HEK293 (cell line): ENCODE results near the gene GHSR.

ENCODE experiments used
- CTCF ChIA-PET: fragments of 350-600 bp; formaldehyde crosslinking; extraction: SDS; loops from one replicate; lab custom pipeline; 2021; ENCODE audit warnings: antibody characterized with exemption; lab: Yijun Ruan, JAX
- POLR2A ChIA-PET: fragments of 300-600 bp; formaldehyde crosslinking; extraction: SDS; loops from one replicate; lab custom pipeline; 2020; ENCODE audit warnings: antibody characterized with exemption, inconsistent platforms; lab: Yijun Ruan, JAX
- H3K27ac ChIP-seq: fragments of 200-500 bp; sonication (Bioruptor generic); 2 replicates; pipeline ENCODE4 v1.5.1; 2014; ENCODE audit warnings: low read depth, low read length, control low read depth, inconsistent platforms; ENCODE audit errors: extremely low read depth
- H3K36me3 ChIP-seq, 2 experiments: fragments of 200-500 bp in 1 of 2; sonication (Bioruptor generic) in 1 of 2; 1 replicate in 1 of 2; 2 replicates in 1 of 2; pipeline ENCODE4 v1.5.1; 2014 to 2017; ENCODE audit warnings: inconsistent platforms in 2 of 2, low read length in 2 of 2; ENCODE audit not compliant: control insufficient read depth in 2 of 2, insufficient read depth in 1 of 2
- H3K4me1 ChIP-seq: fragments of 200-500 bp; sonication (Bioruptor generic); 2 replicates; pipeline ENCODE4 v1.5.1; 2014; ENCODE audit warnings: mild to moderate bottlenecking, low read length, inconsistent platforms; ENCODE audit not compliant: control insufficient read depth, insufficient read depth
- H3K4me3 ChIP-seq: 2 replicates; pipeline ENCODE4 v1.5.1; 2011; ENCODE audit warnings: low read depth, mild to moderate bottlenecking, control low read depth, low read length, moderate library complexity
- H3K9me3 ChIP-seq: fragments of 200-500 bp; sonication (Bioruptor generic); 2 replicates; pipeline ENCODE4 v1.5.1; 2014; ENCODE audit warnings: low read depth, low read length, inconsistent platforms; ENCODE audit not compliant: control insufficient read depth, insufficient read depth
- ELK4 ChIP-seq: IDR thresholded peaks from 2 replicates; pipeline ENCODE4 v1.6.1; 2011; ENCODE audit warnings: mild to moderate bottlenecking, low read depth, low read length, borderline replicate concordance
- MYNN ChIP-seq: fragments of 450-650 bp; formaldehyde crosslinking; IDR thresholded peaks from 2 replicates; pipeline ENCODE4 v1.5.1; 2016; ENCODE audit warnings: missing biosample characterization, missing genetic modification characterization, borderline replicate concordance
- OSR2 ChIP-seq: fragments of 450-650 bp; formaldehyde crosslinking; IDR thresholded peaks from 2 replicates; pipeline ENCODE4 v1.5.1; 2016; ENCODE audit warnings: missing biosample characterization, missing genetic modification characterization
- PATZ1 ChIP-seq: fragments of 450-650 bp; formaldehyde crosslinking; IDR thresholded peaks from 2 replicates; pipeline ENCODE4 v1.5.1; 2016; ENCODE audit warnings: missing biosample characterization, missing genetic modification characterization
- SCRT1 ChIP-seq: fragments of 450-650 bp; formaldehyde crosslinking; IDR thresholded peaks from 2 replicates; pipeline ENCODE4 v1.5.1; 2016; ENCODE audit warnings: missing biosample characterization, missing genetic modification characterization, borderline replicate concordance
- WT1 ChIP-seq: fragments of 450-650 bp; formaldehyde crosslinking; IDR thresholded peaks from 2 replicates; pipeline ENCODE4 v1.5.1; 2016; ENCODE audit warnings: missing biosample characterization, missing genetic modification characterization
- ZFHX2 ChIP-seq: fragments of 450-650 bp; formaldehyde crosslinking; conservative IDR thresholded peaks from 2 replicates; pipeline ENCODE4 v1.5.1; 2016; ENCODE audit warnings: missing biosample characterization, missing genetic modification characterization
- ZNF112 ChIP-seq: fragments of 450-650 bp; formaldehyde crosslinking; IDR thresholded peaks from 2 replicates; pipeline ENCODE4 v1.5.0; 2017; ENCODE audit warnings: missing biosample characterization, missing genetic modification characterization
- ZNF133 ChIP-seq: fragments of 450-650 bp; formaldehyde crosslinking; IDR thresholded peaks from 2 replicates; pipeline ENCODE4 v1.5.1; 2016; ENCODE audit warnings: missing biosample characterization, missing genetic modification characterization
- ZNF16 ChIP-seq: fragments of 450-650 bp; formaldehyde crosslinking; IDR thresholded peaks from 2 replicates; pipeline ENCODE4 v1.5.1; 2016; ENCODE audit warnings: low read depth, missing biosample characterization, missing genetic modification characterization
- ZNF211 ChIP-seq: fragments of 450-650 bp; formaldehyde crosslinking; IDR thresholded peaks from 2 replicates; pipeline ENCODE4 v1.5.1; 2016; ENCODE audit warnings: low read depth, missing biosample characterization, missing genetic modification characterization
- ZNF221 ChIP-seq: fragments of 450-650 bp; formaldehyde crosslinking; IDR thresholded peaks from 2 replicates; pipeline ENCODE4 v1.5.1; 2017; ENCODE audit warnings: missing biosample characterization, missing genetic modification characterization, borderline replicate concordance
- ZNF335 ChIP-seq: fragments of 450-650 bp; formaldehyde crosslinking; conservative IDR thresholded peaks from 2 replicates; pipeline ENCODE4 v1.5.1; 2016; ENCODE audit warnings: missing biosample characterization, missing genetic modification characterization
- ZNF37A ChIP-seq: fragments of 450-650 bp; IDR thresholded peaks from 2 replicates; pipeline ENCODE4 v1.5.1; 2018; ENCODE audit warnings: missing biosample characterization, missing genetic modification characterization
- ZNF488 ChIP-seq: fragments of 450-650 bp; formaldehyde crosslinking; IDR thresholded peaks from 2 replicates; pipeline ENCODE4 v1.5.1; 2016; ENCODE audit warnings: missing biosample characterization, missing genetic modification characterization
- ZNF558 ChIP-seq: fragments of 450-650 bp; formaldehyde crosslinking; IDR thresholded peaks from 2 replicates; pipeline ENCODE4 v1.5.1; 2016; ENCODE audit warnings: missing biosample characterization, missing genetic modification characterization
- ZNF571 ChIP-seq: fragments of 450-650 bp; formaldehyde crosslinking; IDR thresholded peaks from 2 replicates; pipeline ENCODE4 v1.5.0; 2017; ENCODE audit warnings: missing biosample characterization, missing genetic modification characterization
- ZNF692 ChIP-seq: fragments of 450-650 bp; formaldehyde crosslinking; IDR thresholded peaks from 2 replicates; pipeline ENCODE4 v1.5.1; 2016; ENCODE audit warnings: missing biosample characterization, missing genetic modification characterization
- TF ChIP-seq, protein P1 (sequence below): fragments of 450-650 bp; formaldehyde crosslinking; IDR thresholded peaks from 2 replicates; pipeline ENCODE4 v1.5.1; 2016; ENCODE audit warnings: missing biosample characterization, missing genetic modification characterization, borderline replicate concordance

Gene GHSR

DNA sequence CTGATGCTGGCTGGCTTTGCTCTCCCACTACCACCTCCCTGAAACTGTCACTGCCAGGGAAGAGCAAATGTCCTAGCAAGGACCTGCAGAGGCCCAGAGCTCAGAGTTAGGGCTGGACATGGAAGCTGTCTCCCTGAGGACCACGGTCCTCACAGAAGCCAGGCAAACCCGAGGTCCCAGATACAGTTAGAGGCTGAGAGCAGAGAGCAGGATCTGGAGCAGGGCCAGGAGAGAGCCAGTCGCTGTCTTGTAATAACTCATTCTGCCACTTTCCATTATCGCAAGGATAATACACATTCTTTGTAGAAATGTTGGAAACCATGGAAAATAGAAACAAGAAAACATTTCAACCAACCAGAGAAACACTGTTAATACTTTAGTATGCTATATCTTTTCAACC is 10.1 kb downstream of the GHSR start (continued):
- TF ChIP-seq PATZ1 (no peak), ZFHX2 (tag by site-specific recombination) (no peak), SCRT1 (tag by site-specific recombination) (no peak)

GRCh38 chr3:172437713-172438112 is 10.5 kb downstream of the GHSR start:
- no peak for TF ChIP-seq ELK4
- no peak for TF ChIP-seq ZNF558 (tag by site-specific recombination)
- TF ChIP-seq MYNN, result no peak
- TF ChIP-seq ZNF133 (tag by site-specific recombination), result no peak
- TF ChIP-seq ZNF221, result no peak
- TF ChIP-seq WT1 (tag by site-specific recombination), result no peak
- no peak for TF ChIP-seq ZNF16 (tag by site-specific recombination)
- TF ChIP-seq ZNF692, result no peak
- TF ChIP-seq ZNF488 (tag by site-specific recombination), result no peak
- TF ChIP-seq ZNF112 (tag by site-specific recombination), result no peak
- no peak for TF ChIP-seq ZNF571 (tag by site-specific recombination)
- TF ChIP-seq ZNF211 (tag by site-specific recombination), result no peak
- no peak for TF ChIP-seq ZNF335
- H3K36me3 ChIP-seq, result no peaks in the 10 kb centered on the region
- H3K4me3 ChIP-seq, result no peak overlapping the region
- no peak overlapping the region for H3K27ac ChIP-seq
- no peaks in the 10 kb centered on the region for H3K4me1 ChIP-seq
- ChIA-PET POLR2A (no interaction called here), CTCF (no interaction called here)
- no peaks in the 10 kb centered on the region for H3K9me3 ChIP-seq

DNA sequence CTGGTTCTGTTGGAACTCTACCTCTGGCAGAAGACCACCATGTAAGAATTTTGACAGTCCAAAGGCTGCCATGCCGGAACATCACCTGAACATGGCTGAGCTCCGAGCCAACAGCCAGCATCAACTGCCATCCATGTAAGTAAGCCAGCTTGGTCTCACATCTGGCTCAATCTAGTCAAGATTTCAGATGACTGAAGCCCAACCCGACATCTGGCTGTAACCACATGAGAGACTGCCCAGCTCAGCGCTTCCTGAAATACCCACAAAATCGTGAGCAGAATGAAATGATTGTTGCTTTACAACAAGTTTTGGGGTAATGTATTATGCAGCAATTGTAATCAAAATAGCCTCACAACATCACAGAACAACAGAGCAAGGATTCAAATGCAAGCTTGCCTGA is 32.9 kb downstream of the GHSR start:
- TF ChIP-seq ZNF37A, result no peak
- TF ChIP-seq, protein P1, sequence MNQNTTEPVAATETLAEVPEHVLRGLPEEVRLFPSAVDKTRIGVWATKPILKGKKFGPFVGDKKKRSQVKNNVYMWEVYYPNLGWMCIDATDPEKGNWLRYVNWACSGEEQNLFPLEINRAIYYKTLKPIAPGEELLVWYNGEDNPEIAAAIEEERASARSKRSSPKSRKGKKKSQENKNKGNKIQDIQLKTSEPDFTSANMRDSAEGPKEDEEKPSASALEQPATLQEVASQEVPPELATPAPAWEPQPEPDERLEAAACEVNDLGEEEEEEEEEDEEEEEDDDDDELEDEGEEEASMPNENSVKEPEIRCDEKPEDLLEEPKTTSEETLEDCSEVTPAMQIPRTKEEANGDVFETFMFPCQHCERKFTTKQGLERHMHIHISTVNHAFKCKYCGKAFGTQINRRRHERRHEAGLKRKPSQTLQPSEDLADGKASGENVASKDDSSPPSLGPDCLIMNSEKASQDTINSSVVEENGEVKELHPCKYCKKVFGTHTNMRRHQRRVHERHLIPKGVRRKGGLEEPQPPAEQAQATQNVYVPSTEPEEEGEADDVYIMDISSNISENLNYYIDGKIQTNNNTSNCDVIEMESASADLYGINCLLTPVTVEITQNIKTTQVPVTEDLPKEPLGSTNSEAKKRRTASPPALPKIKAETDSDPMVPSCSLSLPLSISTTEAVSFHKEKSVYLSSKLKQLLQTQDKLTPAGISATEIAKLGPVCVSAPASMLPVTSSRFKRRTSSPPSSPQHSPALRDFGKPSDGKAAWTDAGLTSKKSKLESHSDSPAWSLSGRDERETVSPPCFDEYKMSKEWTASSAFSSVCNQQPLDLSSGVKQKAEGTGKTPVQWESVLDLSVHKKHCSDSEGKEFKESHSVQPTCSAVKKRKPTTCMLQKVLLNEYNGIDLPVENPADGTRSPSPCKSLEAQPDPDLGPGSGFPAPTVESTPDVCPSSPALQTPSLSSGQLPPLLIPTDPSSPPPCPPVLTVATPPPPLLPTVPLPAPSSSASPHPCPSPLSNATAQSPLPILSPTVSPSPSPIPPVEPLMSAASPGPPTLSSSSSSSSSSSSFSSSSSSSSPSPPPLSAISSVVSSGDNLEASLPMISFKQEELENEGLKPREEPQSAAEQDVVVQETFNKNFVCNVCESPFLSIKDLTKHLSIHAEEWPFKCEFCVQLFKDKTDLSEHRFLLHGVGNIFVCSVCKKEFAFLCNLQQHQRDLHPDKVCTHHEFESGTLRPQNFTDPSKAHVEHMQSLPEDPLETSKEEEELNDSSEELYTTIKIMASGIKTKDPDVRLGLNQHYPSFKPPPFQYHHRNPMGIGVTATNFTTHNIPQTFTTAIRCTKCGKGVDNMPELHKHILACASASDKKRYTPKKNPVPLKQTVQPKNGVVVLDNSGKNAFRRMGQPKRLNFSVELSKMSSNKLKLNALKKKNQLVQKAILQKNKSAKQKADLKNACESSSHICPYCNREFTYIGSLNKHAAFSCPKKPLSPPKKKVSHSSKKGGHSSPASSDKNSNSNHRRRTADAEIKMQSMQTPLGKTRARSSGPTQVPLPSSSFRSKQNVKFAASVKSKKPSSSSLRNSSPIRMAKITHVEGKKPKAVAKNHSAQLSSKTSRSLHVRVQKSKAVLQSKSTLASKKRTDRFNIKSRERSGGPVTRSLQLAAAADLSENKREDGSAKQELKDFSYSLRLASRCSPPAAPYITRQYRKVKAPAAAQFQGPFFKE (tag by site-specific recombination), result no peak
- TF ChIP-seq OSR2, result no peak
- no peak for TF ChIP-seq SCRT1 (tag by site-specific recombination)
- CTCF ChIA-PET, result no interaction called here
- POLR2A ChIA-PET, result no interaction called here
- Histone ChIP-seq H3K9me3 (no peaks in the 10 kb centered on the region), H3K36me3 (no peaks in the 10 kb centered on the region), H3K4me1 (no peaks in the 10 kb centered on the region), H3K4me3 (no peak overlapping the region), H3K27ac (no peak overlapping the region)
